ENCODE results near the gene APOBEC4. TPM values are rescaled to one million over a fixed set of nuclear protein-coding genes. Genes with fewer than 3 reads are reported as not detected.
A peak's percentile ranks its signal among the peaks of the same experiment; 100 is the strongest.
"Not testable (repeated sequence)": the region's sequence is repeated elsewhere in the genome, so short reads cannot be mapped to it uniquely, and the experiment has no call there.

APOBEC4 gene
- polyA plus RNA-seq, 1 experiment: not detected

GRCh38 chr1:183632964-183633363, 20.2 kb downstream of the APOBEC4 start:
- no peaks in the 10 kb centered on the region for H3K9me3 ChIP-seq (ENCODE audit: control insufficient read depth, insufficient read depth, low read length)
- POLR2A ChIA-PET: interaction anchor here (1.4 to 1.6 kb wide), 2 partner anchors 24 to 283 kb away, joined by 3 to 6 read pairs; no protein-coding TSS in a partner anchor
- no peaks in the 10 kb centered on the region for H3K27me3 ChIP-seq (ENCODE audit: control insufficient read depth, insufficient read depth, low read length)
- peak overlapping the region; percentile 87 for H3K4me3 ChIP-seq (ENCODE audit: low read depth, low read length)
- CTCF ChIA-PET: interaction anchor here (0.6 to 2.6 kb wide), 5 partner anchors 22 to 311 kb away, joined by 3 to 13 read pairs (median 4); no protein-coding TSS in a partner anchor
- no peak overlapping the region for H3K27ac ChIP-seq (ENCODE audit: low read depth, low read length)
- no peak for DNase-seq (ENCODE audit: low read depth, low spot score)
- TF ChIP-seq CTCF (IDR thresholded peaks at IDR 0.05; ENCODE audit: low read depth, low read length): no peak

DNA sequence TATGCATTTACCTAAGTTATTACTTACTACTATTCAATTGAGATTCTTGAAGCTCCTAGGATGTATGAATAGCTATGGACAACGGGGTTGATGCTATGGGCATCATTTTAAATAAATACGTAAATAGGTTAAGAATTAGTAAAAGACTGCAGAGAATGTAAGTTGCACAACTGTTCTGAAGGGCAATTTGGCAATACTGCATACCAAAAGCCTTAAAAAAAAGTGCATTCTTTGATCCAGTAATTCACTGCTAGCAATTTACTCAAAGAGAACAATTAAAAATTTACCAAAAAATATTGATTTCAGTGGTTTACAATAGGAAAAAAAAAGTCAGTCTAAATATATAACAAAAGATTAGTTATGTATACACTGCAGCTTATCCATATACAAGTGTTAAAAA, 21.0 kb downstream of the APOBEC4 start:
- no peak for DNase-seq (ENCODE audit: low read depth, low spot score)
- Histone ChIP-seq H3K9me3 (ENCODE audit: control insufficient read depth, insufficient read depth, low read length) (no peaks in the 10 kb centered on the region), H3K27ac (ENCODE audit: low read depth, low read length) (no peak overlapping the region), H3K27me3 (ENCODE audit: control insufficient read depth, insufficient read depth, low read length) (no peaks in the 10 kb centered on the region), H3K4me3 (ENCODE audit: low read depth, low read length) (peak overlapping the region; percentile 87)
- ChIA-PET CTCF (interaction anchor here (0.7 to 2.6 kb wide), 4 partner anchors 23 to 534 kb away, joined by 4 to 13 read pairs (median 6); no protein-coding TSS in a partner anchor), POLR2A (interaction anchor here (1.4 kb wide), 1 partner anchor 23 kb away, joined by 6 read pairs; no protein-coding TSS in a partner anchor)
- TF ChIP-seq CTCF (IDR thresholded peaks at IDR 0.05; ENCODE audit: low read depth, low read length): no peak

- H3K4me3 ChIP-seq (ENCODE audit: low read depth, low read length): no peak overlapping the region
- DNase-seq (ENCODE audit: low read depth, low spot score): no peak
- POLR2A ChIA-PET: no interaction called here
- H3K27me3 ChIP-seq (ENCODE audit: control insufficient read depth, insufficient read depth, low read length): no peaks in the 10 kb centered on the region
- CTCF ChIA-PET: interaction anchor here (1.2 kb wide), 1 partner anchor 286 kb away, joined by 4 read pairs; no protein-coding TSS in a partner anchor
- no peaks in the 10 kb centered on the region for H3K9me3 ChIP-seq (ENCODE audit: control insufficient read depth, insufficient read depth, low read length)
- no peak overlapping the region for H3K27ac ChIP-seq (ENCODE audit: low read depth, low read length)
- TF ChIP-seq CTCF (IDR thresholded peaks at IDR 0.05; ENCODE audit: low read depth, low read length): no peak
Observed at GRCh38 chr1:183630748-183631147, 22.4 kb downstream of the APOBEC4 start.

DNA sequence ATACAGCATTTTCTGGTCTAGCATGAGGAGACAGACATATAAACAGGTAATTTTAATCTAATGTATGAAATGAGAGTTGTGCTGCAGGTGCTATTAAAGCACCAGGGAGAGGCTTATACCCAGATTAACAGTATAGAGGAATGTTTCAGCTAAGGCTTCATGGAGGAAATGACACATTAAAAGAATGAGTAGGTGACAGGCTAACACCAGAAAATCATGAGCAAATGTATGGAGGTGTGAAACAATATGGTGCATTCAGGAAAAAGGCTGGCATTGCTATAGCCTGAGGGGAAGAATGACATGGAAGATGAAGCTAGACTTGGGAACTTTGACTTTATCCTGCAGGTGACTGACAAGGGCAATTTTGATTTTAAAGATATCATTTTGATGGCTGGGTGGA, 24.6 kb downstream of the APOBEC4 start:
- ChIA-PET CTCF (interaction anchor here (0.7 to 1.0 kb wide), 3 partner anchors 10 to 986 kb away, joined by 3 to 4 read pairs (median 4); no protein-coding TSS in a partner anchor), POLR2A (interaction anchor here (0.7 to 0.8 kb wide), 2 partner anchors 270 to 329 kb away, joined by 8 to 11 read pairs; no protein-coding TSS in a partner anchor)
- TF ChIP-seq CTCF (IDR thresholded peaks at IDR 0.05; ENCODE audit: low read depth, low read length): no peak
- Histone ChIP-seq H3K9me3 (ENCODE audit: control insufficient read depth, insufficient read depth, low read length) (no peaks in the 10 kb centered on the region), H3K27ac (ENCODE audit: low read depth, low read length) (no peak overlapping the region), H3K4me3 (ENCODE audit: low read depth, low read length) (no peak overlapping the region), H3K27me3 (ENCODE audit: control insufficient read depth, insufficient read depth, low read length) (no peaks in the 10 kb centered on the region)
- no peak for DNase-seq (ENCODE audit: low read depth, low spot score)

GRCh38 chr1:183626236-183626635, 26.9 kb downstream of the APOBEC4 start:
- H3K9me3 ChIP-seq (ENCODE audit: control insufficient read depth, insufficient read depth, low read length); POLR2A ChIA-PET; H3K27ac ChIP-seq (ENCODE audit: low read depth, low read length); H3K27me3 ChIP-seq (ENCODE audit: control insufficient read depth, insufficient read depth, low read length); H3K4me3 ChIP-seq (ENCODE audit: low read depth, low read length); DNase-seq (ENCODE audit: low read depth, low spot score): not testable (repeated sequence)
- CTCF ChIA-PET: interaction anchor here (1.0 to 2.2 kb wide), 5 partner anchors 58 to 392 kb away, joined by 3 to 5 read pairs (median 4); no protein-coding TSS in a partner anchor
